Measurements from ENCODE around the gene DHRSX.

The DHRSX gene

DNA sequence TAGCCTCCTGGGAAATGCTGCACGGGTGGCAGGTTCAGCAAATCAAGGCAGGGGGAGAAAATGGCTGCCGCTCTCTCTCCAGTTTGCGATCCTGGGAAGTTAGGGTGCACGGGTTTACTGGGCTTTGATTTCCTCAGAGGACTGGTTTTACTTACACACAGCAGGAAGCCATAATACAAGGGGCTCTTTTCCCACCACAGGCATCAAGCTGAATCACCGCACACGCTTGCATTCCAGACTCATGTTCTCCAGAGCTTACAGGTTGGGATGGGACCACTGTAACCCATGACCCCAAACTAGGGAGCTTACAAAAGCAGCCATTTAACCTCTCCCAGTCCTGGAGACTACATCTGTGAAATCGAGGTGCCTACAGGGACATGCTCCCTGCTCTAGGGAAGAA lies 159.8 kb downstream of the DHRSX start:
- Histone ChIP-seq H3K27me3 (replicated peaks; ENCODE audit: control insufficient read depth, insufficient read depth, low read length) (no peaks in the 10 kb centered on the region), H3K4me3 (replicated peaks; ENCODE audit: low read depth, low read length) (no peak overlapping the region), H3K36me3 (ENCODE audit: control insufficient read depth, insufficient read depth, low read length) (no peaks in the 10 kb centered on the region)
- TF ChIP-seq, protein P1, sequence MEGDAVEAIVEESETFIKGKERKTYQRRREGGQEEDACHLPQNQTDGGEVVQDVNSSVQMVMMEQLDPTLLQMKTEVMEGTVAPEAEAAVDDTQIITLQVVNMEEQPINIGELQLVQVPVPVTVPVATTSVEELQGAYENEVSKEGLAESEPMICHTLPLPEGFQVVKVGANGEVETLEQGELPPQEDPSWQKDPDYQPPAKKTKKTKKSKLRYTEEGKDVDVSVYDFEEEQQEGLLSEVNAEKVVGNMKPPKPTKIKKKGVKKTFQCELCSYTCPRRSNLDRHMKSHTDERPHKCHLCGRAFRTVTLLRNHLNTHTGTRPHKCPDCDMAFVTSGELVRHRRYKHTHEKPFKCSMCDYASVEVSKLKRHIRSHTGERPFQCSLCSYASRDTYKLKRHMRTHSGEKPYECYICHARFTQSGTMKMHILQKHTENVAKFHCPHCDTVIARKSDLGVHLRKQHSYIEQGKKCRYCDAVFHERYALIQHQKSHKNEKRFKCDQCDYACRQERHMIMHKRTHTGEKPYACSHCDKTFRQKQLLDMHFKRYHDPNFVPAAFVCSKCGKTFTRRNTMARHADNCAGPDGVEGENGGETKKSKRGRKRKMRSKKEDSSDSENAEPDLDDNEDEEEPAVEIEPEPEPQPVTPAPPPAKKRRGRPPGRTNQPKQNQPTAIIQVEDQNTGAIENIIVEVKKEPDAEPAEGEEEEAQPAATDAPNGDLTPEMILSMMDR (IDR thresholded peaks at IDR 0.05; ENCODE audit: insufficient read depth, low read length, poor library complexity, severe bottlenecking): no peak
- no peak for DNase-seq (ENCODE audit: extremely low read depth, insufficient read length)

DNA sequence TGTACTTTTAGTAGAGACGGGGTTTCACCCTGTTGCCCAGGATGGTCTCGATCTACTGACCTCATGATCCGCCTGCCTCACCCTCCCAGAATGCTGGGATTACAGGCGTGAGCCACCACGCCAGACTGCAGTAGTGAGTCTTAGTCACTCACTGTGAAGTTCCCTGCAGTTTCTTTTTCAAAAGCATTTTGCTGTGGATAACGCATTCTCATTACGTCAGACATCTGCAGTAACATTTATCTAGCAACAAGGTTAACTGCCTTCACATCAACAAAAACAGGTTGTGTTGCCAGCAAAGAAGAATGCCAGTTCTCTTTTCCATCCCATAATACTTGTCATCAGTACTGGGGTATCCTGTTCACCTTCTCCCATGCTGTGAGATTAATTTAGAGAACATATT lies 164.6 kb downstream of the DHRSX start:
- DNase-seq (ENCODE audit: extremely low read depth, insufficient read length): no peak
- Histone ChIP-seq H3K36me3 (ENCODE audit: control insufficient read depth, insufficient read depth, low read length) (no peaks in the 10 kb centered on the region), H3K4me3 (replicated peaks; ENCODE audit: low read depth, low read length) (no peak overlapping the region), H3K27me3 (replicated peaks; ENCODE audit: control insufficient read depth, insufficient read depth, low read length) (no peaks in the 10 kb centered on the region)
- TF ChIP-seq, protein P1 (IDR thresholded peaks at IDR 0.05; ENCODE audit: insufficient read depth, low read length, poor library complexity, severe bottlenecking): no peak

DNA sequence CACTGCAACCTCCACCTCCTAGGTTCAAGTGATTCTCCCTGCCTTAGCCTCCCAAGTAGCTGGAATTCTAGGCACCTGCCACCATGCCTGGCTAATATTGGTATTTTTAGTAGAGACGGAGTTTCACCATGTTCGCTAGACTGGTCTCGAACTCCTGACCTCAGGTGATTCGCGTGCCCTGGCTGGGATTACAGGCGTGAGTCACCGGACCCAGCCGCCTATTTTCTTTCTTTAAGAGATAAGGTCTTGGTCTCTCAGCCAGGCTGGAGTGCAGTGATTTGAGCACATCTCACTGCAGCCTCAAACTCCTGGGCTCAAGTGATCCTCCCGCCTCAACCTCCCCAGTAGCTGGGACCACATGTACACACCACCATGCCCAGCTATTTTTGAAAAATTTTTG lies 166.5 kb downstream of the DHRSX start:
- H3K36me3 ChIP-seq (ENCODE audit: control insufficient read depth, insufficient read depth, low read length): no peaks in the 10 kb centered on the region
- DNase-seq (ENCODE audit: extremely low read depth, insufficient read length): no peak
- no peak overlapping the region for H3K4me3 ChIP-seq (replicated peaks; ENCODE audit: low read depth, low read length)
- TF ChIP-seq, protein P1 (IDR thresholded peaks at IDR 0.05; ENCODE audit: insufficient read depth, low read length, poor library complexity, severe bottlenecking): no peak
- no peaks in the 10 kb centered on the region for H3K27me3 ChIP-seq (replicated peaks; ENCODE audit: control insufficient read depth, insufficient read depth, low read length)

DNA sequence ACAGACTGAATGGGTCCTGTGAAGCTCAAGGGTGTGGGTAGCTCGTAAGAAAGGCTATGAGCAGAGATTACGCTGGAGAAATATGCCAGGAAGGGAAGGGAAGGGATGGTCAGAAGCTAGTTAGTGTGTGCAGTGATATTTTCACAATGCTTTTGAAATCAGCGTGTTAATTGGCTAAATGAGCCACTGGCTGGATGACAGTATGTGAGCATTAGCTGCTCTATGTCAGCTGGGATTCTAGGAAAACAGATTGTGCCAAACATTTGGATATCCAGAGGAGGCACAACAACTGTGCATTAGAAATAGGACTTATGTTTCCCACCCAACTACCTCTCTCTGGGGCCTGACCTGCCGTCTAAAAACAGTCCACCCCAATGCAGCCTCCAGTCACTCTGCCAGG lies 168.5 kb downstream of the DHRSX start:
- DNase-seq (ENCODE audit: extremely low read depth, insufficient read length): no peak
- no peak overlapping the region for H3K4me3 ChIP-seq (replicated peaks; ENCODE audit: low read depth, low read length)
- TF ChIP-seq, protein P1 (IDR thresholded peaks at IDR 0.05; ENCODE audit: insufficient read depth, low read length, poor library complexity, severe bottlenecking): no peak
- no peaks in the 10 kb centered on the region for H3K27me3 ChIP-seq (replicated peaks; ENCODE audit: control insufficient read depth, insufficient read depth, low read length)
- no peaks in the 10 kb centered on the region for H3K36me3 ChIP-seq (ENCODE audit: control insufficient read depth, insufficient read depth, low read length)

DNA sequence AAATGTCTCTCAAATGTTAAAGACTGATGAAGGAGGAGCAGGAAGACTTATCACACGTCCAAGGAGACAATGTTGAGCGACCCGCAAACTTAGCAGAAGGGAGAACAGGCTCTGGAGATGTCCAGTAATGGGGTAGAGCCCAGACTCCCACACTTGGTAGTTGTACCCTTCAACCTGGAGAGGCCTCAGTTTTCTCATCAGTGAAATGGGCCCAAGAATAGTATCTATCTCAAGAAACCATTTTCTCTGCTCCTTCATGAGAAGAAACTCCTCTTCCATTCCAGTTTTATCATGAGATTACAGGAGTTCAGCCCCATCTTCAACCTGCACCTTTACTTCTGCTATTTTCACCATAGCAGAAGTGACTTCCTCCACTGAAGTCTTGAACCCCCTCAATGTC lies 169.9 kb downstream of the DHRSX start:
- no peaks in the 10 kb centered on the region for H3K36me3 ChIP-seq (ENCODE audit: control insufficient read depth, insufficient read depth, low read length)
- no peak for DNase-seq (ENCODE audit: extremely low read depth, insufficient read length)
- H3K27me3 ChIP-seq (replicated peaks; ENCODE audit: control insufficient read depth, insufficient read depth, low read length): no peaks in the 10 kb centered on the region
- H3K4me3 ChIP-seq (replicated peaks; ENCODE audit: low read depth, low read length): no peak overlapping the region
- TF ChIP-seq, protein P1 (IDR thresholded peaks at IDR 0.05; ENCODE audit: insufficient read depth, low read length, poor library complexity, severe bottlenecking): no peak

DNA sequence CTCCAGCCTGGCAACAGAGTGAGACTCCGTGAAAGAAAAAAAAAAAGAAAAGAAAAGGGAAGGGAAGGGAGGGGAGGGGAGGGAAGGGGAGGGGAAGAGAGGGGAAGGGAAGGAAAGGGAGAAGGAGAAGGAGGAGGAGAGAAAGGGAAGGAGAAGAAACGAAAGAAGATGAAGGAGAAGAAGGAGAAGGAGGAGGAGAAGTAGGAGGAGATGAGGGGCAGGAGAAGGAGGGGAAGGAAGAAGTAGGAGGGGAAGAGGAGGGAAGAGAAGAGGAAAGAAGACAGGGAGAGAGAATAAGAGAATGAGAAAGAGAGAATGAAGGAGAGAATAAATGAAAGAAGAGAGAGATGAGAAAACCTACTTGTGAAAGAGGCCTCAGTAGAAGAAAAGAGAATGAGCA lies 170.3 kb downstream of the DHRSX start:
- H3K27me3 ChIP-seq (replicated peaks; ENCODE audit: control insufficient read depth, insufficient read depth, low read length): no peaks in the 10 kb centered on the region
- H3K4me3 ChIP-seq (replicated peaks; ENCODE audit: low read depth, low read length): no peak overlapping the region
- DNase-seq (ENCODE audit: extremely low read depth, insufficient read length): no peak
- H3K36me3 ChIP-seq (ENCODE audit: control insufficient read depth, insufficient read depth, low read length): no peaks in the 10 kb centered on the region
- TF ChIP-seq, protein P1 (IDR thresholded peaks at IDR 0.05; ENCODE audit: insufficient read depth, low read length, poor library complexity, severe bottlenecking): no peak
